NCI-H524 (cell line): Measurements from ENCODE around the gene PLPP4.

ENCODE experiments used
- DNase-seq, 2 experiments: peaks; one replicate each; lab custom pipeline; 2025; lab: John Stamatoyannopoulos, UW

Gene PLPP4

DNA sequence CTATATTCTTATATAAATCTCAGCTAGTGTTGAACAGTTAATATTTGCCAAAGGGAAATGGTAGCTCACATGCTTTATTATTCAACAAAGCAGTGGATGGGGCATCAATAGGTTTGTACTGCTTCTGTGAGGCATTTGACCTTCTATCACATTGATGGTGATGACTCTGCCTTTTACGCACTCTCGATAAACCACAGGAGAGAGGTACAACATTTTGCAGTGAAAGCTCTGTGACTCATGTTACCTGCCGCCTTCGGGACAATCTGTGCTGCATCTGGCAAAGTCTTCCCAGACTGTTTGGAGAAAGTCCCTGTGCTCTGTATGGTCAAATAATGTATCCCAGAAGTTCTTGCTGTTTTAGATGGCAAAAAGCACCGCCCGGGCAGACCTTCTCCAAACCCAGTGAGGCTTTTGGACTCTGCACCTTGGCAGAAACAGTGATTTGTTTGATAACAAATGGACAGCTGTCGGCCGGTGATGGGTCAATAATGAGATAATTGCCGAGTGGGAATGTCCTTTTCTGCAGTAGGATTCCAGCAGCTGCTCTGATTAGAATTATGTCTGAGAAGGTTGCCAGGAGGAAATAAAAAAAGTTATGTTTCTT lies 61.0 kb downstream of the PLPP4 start:
- DNase-seq: no peak

DNA sequence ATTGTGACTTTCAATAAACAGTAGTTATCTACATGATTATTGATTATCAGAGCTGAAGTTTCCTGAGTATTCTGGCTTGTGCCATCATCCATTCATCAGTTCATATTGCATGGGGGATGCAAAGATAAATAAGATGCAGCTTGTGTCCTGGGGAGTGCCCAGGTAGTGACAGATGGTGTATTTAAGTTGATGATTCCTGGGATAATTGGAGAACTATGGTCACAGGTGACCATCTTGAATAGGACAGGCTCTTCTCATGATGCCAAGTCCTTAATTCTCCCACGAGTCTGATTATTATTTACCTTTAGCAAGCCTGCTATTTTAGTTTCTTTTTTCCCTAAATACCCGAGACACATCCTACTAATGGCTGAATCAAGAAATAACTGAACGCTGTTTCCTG lies 64.9 kb downstream of the PLPP4 start:
- DNase-seq: no peak

DNA sequence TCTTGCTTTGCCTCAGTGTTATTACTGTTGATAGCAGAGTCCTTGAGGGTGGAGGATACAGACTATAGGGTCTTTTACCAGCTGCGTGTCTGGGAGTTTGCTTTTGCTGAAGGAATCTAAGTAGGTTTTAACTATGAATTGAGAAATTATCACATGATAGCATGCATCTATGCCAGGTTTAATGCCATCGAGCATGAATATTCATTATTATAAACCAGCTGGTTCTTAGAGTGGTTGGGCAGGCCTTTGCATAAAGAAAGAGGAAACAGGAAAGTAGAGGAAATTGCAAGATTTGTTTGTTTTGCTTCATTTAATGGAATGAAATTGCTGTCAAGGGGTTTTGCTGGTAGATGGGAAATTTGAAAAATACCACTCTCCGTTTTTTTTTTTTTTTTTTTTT lies 70.7 kb downstream of the PLPP4 start:
- no peak for DNase-seq

GRCh38 chr10:120530699-120531098 lies 73.7 kb downstream of the PLPP4 start:
- DNase-seq: no peak

GRCh38 chr10:120538091-120538490 lies 81.1 kb downstream of the PLPP4 start:
- DNase-seq: no peak

DNA sequence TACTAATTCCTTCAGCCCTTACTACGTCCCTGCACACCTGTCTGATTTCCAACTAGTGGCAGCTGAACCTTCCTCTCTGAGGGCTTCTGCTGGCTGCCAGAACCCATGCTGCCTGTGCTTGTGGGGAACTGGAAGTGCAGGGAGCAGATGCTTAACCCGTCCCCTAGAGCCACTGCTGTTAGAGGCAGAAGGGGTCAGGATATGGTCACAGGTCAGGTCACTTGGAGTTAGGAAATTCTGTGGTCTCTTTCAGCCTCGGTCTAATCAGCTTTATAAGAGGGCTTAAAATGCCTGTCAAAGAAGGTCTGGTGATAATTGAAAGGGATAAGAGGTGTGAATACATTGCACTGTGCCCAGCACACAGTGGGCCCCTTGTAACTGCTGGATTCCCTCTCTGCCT lies 82.0 kb downstream of the PLPP4 start:
- no peak for DNase-seq

GRCh38 chr10:120540486-120540885 lies 83.5 kb downstream of the PLPP4 start:
- DNase-seq: no peak

DNA sequence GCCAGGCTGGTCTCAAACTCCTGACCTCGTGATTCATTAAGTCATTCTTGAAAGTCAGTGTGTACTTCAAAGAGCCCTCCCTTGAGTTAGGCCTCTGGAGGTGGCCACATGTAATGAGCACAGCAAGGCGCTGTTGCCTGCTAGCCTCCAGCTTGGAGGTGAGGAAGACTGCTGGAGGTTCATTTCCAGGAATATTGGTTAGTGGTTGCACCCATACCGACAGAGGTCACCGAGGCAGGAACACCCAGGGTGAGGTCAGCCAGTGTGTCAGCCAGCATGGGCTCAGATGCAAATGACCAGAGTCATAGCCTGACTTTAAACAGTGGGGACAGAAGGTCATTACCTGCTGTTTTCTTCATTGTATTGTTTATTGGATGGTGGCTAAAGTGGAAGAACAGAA lies 85.0 kb downstream of the PLPP4 start:
- no peak for DNase-seq

DNA sequence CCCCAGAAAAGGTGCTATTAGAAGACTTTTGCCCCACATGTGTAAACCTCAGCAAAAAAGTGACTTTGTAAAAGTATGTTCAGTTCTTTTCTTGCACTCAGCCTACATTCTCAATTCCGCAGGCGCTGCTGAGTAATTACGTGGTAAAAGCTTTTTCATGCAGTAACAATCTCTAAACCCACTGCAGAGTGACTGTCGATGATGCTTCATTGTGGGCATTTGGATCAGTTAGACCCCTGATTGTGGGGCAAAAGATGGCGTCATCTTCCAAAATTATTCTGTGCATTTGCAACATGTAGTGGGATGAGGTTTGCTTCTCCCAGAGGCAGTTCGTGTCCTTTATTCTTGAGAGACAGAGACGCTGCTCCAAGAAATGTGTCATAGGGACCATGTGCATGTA lies 85.6 kb downstream of the PLPP4 start:
- no peak for DNase-seq

DNA sequence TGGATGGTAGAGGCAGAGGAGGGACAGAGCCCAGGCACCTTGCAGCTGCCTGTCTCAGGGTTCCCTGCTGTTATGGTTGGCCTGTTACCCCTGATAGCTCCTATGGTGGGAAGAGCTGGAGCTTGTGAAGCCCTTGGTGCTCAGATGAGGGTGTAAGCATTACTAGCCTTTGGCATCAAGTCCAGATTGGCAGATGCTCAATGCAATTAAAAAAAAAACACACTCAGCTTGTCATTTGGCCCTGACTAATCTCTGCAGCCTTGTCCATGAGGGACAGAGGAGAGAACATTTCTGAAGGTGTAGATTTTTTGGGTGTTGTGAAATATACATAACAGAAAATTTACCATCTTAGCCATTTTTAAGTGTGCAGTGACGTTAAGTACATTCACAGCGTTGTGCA lies 86.3 kb downstream of the PLPP4 start:
- peak in 1 of 2 experiments; percentile 33 for DNase-seq

DNA sequence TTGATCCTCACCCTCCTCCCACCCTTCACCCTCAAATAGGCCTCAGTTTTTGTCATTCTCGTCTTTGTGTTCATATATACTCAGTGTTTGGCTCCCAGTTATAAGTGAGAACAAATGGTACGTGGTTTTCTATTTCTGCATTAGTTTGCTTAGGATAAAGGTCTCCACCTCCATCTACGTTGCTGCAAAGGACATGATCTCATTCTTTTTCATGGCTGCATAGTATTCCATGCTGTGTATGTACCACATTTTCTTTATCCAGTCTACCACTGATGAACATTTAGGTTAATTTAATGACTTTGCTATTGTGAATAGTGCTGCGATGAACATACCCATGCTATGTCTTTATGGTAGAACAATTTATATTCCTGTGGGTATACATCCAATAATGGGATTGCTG lies 91.2 kb downstream of the PLPP4 start:
- no peak for DNase-seq

- DNase-seq: no peak
Measured at GRCh38 chr10:120552262-120552661, 95.2 kb downstream of the PLPP4 start.

DNA sequence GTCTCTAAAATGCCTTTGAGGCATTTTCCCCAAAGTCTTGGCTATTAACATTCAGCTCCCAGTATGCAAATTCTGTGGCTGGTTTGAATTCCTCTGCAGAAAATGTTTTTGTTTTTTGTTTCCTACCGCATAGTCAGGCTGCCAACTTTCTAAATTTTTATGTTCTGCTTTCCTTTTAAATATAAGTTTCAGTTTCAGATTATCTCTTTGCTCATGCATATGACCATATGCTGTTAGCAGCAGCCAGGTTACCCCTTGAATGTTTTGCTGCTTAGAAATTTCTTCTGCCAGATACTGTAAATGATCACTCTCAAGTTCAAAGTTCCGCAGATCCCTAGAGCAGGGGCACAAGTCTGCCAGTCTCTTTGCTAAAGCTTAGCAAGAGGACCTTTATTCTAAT lies 96.9 kb downstream of the PLPP4 start:
- DNase-seq: no peak

DNA sequence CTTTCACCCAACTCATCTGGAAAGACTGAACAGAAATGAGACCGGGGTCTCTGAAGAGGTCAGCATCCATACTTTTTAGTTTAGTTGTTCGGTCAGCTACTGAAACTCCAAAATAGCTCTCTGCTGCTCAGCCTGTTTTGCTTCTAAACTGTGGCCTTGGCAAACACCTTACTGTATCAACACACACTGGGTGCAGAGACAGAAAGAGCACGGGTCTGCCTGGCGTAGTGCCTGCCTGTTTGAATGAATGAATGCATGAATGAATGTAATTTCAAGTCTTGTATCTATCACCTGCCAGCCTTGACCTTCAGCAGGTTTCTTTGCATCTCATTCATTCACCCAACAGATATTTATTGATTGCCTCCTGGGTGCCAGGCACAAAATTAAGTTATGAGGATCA lies 98.4 kb downstream of the PLPP4 start:
- no peak for DNase-seq

GRCh38 chr10:120555842-120556532 lies 99.0 kb downstream of the PLPP4 start:
- DNase-seq: no peak

DNA sequence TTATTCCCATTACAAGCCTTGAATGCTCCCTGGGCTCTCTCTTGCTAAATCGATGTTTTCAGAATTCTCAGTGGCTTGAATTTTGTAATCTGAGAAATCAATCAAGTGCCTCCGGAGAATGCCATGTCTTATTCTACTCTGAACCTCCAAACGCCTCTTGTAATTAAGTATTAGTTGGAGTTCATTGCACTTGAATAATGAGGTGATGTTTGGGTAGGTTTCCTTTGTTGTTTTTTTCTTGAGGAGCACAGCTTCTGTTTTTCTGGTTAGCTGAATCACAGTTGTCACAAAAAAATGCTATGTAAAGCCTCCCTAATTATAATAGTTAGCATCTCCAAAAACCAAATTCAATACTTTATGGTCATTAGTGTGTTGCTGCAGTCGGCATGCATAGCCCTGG lies 100.3 kb downstream of the PLPP4 start:
- DNase-seq: no peak

DNA sequence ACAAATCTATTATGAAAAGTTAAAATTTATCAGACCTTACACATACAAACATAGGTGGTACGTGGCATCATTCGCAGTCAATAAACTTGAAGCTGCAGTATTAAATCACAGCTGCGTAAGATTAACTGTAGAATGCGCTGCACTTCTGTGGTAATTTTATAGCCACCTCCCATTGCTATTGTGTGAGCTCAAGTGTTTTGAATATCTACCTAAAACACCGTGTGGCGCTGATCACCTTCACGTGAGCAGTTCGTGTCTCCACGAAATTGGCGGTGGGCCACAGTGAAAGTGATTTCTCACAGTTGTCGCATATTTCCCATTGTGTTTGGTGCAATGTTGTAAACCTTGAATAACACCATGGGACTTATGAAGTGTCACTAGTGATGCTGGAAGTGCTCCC lies 102.8 kb downstream of the PLPP4 start:
- DNase-seq: peak in 1 of 2 experiments; percentile 14

GRCh38 chr10:120562956-120563355 lies 105.9 kb downstream of the PLPP4 start:
- no peak for DNase-seq

DNA sequence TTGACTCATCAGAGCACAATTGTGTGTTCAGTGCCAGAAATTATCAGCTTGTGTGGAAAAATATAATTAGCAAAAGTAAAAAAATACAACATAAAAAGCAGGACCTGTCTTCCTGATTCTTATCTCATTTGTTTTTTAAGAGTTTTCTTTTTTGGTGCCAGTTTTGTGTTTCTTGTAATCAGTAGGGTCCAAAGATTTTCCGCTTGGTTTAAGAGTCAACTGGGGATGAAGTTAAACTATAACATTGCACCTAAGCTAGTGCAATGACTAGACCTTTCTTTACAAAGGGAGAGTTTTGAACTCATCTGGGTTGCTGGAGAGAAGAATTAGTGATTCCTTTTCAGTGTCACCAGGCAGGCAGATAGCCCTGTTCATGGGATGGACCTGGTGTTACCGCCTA lies 113.4 kb downstream of the PLPP4 start:
- no peak for DNase-seq

DNA sequence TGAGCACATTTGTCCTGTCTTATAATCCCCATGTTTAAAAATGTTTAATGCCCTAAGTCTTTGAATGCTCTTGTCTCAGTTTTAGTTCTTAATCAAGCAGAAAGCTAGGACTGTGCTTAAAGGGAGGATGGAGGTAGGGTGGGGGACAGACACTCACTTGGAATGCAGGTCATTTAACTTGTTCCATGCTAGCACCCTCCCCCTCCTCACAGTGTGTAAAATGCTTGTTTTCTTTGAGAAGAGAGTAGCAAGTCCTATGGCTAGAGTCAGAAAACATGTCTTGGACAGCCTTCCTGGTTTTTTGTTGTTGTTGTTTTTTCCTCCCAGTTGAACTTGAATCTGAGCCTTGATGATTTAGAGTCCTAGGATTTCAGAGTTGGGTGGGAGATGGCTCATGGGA lies 114.2 kb downstream of the PLPP4 start:
- no peak for DNase-seq

- no peak for DNase-seq
Measured at GRCh38 chr10:120572307-120572706, 115.3 kb downstream of the PLPP4 start.

GRCh38 chr10:120573355-120573754 lies 116.3 kb downstream of the PLPP4 start:
- DNase-seq: no peak

DNA sequence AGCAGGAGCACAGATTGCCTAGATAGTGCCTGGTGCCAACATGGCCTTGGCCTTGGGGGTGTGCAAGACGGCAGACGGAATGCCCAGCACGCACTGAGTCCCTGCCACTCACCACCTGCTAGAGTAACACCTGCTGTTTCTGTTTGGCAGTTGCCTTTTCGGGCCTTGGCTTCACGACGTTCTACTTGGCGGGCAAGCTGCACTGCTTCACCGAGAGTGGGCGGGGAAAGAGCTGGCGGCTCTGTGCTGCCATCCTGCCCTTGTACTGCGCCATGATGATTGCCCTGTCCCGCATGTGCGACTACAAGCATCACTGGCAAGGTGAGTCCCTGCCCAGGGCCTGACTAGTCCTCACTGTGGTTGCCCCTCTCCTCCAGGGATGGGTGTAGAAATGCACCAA lies 118.0 kb downstream of the PLPP4 start:
- DNase-seq: no peak

DNA sequence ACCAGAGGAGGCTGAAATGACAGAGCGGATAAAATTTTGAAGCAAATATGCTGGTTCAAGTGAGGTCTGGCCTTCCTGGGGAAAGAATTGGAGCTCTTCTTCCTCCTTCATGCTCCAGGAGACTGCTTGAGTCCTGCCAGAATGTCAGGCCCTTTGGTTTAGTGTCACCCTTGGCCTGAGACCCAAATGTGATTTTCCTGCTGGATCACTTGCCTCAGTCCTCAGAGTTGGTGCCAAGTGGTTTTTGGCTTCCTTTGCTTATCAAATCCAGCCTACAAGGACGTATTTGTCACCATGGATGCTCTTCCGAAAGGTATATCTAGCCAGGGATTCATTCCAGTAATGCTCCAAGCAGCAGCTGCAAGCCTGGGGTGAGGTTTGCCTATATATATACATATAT lies 118.4 kb downstream of the PLPP4 start:
- no peak for DNase-seq
